Fibroblast of gingiva (primary cell): Measurements from ENCODE around the gene TMEM91.
A peak's percentile ranks its signal among the peaks of the same experiment; 100 is the strongest.
"Not testable (repeated sequence)": the region's sequence is repeated elsewhere in the genome, so short reads cannot be mapped to it uniquely, and the experiment has no call there.

Experiments
- DNase-seq: peaks from one replicate; pipeline ENCODE4 v3.0.0-alpha.2; 2011; ENCODE audit warnings: low read depth

The TMEM91 gene

DNA sequence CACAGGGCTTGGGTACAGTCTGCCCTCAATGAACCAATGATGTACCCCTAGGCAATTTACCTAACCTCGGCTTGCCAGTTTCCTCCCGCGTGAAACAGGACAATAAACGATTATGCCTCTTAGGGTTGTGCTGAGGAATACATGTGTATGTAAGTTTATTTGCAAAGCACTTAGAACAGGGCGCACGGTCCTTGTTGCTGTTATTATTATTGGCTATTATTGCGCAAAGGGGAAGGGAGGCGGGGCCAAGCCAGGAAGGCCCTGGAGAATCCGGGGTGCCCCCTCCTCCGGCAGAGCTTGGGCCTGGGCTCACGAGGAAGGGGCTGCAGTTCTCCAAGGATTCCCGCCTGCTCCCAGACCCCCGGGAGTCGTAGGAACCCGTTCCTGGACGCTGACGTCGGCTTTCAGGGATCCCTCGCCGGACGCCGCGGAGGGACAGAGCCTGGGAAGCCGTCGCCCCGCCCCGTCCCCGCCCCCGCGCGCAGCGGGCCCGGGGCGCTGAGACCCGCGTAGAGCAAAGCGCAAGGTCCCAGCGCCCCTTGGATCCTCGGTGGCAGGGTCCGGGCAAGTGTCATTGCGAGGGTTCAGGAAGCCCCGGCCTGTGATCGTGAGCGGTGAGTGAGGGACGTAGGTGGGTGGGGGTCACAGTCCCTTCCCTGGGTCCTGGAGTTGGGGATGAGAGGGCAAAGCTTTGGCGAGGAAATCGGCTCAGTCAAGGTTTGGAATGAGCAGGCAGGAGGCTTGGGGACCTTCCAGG lies at the start of gene TMEM91:
Gene TMEM91, plus strand, starts transcription at position 293 of the 757 bp plus-strand sequence. CDS start 1,777 bp downstream, outside the sequence.
- DNase-seq = peak; percentile 17

DNA sequence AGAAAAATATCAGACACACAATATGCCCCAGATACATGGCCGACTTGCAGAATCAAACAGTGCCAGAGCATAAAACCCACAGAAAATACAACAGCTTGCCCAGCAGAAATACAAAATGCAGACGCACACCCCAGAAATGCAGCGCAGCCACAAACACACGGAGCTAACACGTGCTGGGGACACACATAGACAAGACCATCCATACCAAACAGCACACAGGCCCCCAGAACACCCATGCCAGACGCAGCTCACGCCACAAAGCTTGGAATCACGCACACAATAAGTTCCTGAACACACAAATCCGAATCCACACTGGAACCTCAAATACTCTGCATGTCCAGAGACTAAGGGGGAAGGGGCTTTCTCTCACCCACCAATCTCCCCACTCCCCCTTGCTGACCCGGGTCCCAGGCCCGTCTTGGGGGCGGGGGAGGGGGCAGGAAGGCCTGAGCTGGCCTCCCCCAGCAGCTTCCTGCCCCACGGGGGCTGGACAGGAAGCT lies 49.2 kb upstream of the TMEM91 start:
- DNase-seq = no peak

DNA sequence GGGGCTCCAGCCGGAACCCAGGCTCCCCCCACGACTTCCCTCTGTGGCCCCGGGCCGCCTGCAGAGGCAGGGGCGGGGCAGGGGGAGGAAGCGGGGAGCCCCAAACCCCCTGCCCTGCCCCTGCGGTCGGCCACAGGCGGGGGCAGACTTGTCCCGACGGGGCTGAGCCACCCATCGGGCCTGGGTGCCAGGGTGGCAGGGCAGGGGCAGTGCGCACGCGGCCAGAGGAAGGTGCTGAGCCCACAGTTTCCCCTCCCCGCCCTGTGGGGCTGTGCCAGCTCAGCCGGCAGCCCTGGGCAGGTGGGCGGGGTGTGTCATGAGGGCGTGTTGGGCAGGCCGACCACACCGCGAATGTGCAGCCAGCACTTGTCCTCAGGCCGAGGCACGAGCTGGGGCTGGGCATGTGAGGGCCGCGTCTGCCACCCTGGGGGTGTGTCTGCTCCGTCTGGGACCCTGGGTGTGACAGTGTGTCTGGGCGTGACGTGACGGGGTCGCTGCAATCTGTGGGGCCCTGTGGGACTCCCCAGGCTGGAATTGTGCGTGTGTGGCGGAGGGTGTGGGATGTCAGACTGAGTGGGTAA lies 48.7 kb upstream of the TMEM91 start:
- DNase-seq = no peak

DNA sequence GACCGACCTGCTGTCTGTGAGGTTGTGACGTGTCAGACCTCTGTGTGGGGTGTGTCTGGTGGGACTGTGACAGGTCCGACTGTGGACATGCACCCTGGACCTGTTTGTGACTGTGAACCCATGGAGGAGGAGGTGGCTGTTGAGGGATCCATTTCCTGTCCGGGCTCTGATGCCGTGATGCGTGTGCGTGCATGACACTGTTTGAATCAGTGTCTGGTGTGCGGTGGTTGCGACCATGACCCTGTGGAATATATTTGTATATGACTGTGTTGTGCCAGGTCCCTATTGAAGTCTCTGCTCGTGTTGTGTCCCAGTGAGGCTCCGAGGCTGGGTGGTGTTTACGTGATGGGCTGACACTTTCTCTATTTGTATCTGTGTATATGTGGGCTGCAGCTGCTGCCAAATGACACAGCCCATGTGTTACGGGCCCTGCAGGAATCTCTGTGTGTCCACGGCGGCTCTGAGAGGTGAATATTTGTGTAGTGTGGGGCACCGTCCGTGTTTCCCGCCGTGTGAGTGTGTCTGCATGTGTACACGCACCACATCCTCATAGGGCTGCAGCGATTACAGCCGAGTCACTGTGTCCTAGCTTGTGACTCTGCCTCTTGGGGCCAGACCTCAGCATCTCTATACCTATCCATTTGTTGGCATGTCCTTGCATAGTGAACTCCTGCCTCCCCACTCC lies 48.0 kb upstream of the TMEM91 start:
- no peak for DNase-seq

DNA sequence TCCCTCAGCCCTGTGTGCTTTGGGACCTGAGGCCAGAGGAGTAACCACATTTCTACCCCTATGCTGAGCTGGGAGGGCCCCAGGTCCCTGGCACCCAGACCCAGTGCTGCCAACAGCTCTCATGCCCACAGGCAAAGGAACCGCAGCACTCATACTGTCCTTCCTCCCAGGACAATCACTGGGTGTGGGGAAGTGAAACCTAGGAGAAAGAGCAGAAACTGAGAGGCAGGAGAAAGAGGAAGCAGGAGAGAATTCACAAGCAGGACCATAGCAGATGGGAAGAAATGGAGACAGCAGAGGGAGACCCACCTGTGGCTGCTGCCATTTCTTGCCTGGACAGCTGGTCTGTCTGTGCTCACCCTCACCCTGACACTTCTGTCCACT lies 47.5 kb upstream of the TMEM91 start:
- DNase-seq = no peak

DNA sequence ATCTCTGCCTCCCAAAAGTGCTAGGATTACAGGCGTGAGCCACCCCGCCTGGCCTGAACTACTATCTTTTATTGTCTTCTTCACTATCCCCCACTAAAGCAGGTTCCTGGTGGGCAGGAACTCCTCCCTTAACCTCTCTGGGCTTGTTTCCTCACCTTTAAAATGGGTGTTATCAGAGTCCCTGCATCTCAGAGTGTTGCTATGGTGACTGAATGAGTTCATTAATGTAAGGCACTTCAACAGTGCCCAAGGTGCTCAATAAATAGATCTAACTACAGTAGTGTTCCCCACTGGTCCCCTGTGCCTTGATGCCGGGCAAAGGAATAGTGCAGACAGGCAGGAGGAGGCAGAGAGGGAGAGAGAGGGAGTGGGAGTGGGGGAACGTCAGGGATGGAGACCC lies 45.9 kb upstream of the TMEM91 start:
- no peak for DNase-seq

DNA sequence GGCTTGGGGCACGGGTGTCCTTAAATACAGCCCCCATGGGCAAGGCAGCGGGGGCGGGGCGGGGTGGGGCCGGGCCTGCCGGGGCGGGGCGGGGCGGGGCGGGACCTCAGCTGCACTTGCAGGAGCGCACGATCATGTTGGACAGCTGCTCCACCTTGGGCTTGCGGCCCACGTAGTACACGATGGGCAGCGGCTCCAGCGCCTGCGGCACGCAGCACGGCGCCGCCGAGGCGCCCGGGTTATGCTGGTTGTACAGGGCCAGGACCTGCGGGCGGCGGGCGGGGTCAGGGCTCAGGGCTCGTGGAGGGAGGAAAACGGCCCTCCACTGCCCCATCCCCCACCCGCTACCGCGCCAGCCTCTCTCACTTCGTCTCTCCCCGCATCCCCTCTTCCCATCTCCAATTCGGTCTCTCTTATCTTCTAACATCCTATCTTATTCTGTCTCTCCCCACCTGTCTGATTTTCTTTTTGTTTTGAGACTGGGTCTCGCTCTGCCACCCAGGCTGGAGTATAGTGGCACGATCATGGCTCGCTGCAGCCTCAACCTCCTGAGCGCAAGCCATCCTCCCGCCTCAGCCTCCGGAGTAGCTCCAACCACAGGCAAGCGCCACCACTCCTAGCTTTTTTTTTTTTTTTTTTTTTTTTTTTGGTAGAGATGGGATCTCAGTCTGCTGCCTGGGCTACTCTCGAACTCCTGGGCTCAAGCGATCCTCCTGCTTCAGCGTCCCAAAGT lies 45.2 kb upstream of the TMEM91 start:
- DNase-seq = no peak

DNA sequence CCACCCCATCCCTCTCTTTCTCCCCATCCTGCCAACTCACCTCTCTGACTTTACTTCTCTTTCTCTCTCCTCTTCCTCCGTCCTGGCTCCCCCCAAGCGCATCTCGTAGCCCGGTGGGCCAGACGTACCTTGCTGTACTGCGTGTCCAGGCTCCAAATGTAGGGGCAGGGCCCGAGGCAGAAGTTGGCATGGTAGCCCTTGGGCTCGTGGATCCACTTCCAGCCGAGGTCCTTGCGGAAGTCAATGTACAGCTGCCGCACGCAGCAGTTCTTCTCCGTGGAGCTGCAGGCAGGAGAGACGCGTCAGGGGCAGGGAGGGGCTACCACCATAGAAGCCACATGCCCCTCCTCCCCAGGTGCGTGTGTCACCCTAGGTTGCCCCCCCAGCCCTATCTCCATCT lies 44.3 kb upstream of the TMEM91 start:
- no peak for DNase-seq

DNA sequence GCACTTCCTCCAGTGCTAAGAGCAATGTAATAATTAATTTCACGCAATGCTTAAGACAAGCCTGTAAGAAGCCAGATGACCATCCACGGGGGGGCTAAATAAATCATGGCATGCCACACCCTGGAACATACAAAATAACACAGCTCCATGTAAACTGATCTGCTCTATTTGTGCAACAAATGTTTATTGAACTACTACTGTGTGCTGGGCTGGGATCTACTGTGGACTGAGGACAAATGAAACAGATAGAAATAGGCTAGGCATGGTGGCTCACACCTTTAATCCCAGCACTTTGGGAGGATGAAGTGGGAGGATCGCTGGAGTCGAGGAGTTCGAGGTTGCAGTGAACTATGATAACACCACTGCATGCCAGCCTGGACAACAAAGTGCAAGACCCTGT lies 43.9 kb upstream of the TMEM91 start:
- no peak for DNase-seq

DNA sequence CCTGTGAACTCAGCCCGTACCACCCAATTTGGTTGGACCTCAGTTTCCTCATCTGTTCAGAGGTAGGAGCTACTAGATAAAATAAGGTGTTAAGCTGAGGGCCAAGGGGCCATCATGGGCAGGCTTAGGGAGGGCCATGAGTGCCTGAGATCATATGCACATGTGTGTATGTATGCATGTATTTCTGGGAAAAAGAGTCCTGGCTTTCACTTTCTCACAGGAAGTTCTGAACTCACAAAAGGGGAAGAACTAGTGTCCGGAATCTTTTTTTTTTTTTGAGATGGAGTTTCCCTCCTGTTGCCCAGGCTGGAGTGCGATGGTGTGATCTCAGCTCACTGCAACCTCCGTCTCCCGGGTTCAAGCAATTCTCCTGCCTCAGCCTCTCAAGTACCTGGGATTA lies 41.5 kb upstream of the TMEM91 start:
- no peak for DNase-seq

DNA sequence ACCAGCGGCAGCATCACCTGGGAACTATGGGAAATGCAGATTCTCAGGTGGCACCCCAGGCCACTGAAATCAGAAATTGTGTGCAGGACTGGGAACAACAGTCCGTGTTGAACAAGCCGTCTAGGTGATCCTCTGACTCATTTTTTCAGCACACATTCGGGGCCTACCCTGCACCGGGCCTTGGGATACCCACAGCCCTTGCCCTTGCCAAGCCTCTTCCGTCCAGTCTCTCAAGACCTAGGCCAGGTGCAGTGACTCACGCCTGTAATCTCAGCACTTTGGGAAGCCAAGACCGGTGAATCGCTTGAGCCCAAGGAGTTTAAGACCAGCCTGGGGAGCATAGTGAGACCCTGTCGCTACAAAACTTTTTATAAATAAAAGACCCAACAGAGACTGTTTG lies 40.9 kb upstream of the TMEM91 start:
- no peak for DNase-seq

DNA sequence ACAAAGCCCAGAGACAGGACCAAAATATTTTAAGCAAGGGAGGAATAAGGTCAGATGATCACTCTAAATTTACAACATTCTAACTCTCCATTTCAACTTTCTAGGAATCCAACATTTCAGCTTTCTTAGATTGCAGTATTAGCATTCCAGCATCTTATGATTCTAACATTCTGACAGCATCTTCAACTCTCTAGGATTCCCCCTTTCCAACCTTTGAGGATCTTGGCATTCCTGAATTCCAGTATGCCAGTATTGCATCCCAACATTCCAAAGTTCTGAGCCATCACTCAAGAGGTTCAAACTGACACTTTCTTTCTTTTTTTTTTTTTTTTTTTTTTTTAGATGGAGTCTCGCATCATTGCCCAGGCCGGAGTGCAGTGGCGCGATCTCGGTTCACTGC lies 36.4 kb upstream of the TMEM91 start:
- peak; percentile 26 for DNase-seq

DNA sequence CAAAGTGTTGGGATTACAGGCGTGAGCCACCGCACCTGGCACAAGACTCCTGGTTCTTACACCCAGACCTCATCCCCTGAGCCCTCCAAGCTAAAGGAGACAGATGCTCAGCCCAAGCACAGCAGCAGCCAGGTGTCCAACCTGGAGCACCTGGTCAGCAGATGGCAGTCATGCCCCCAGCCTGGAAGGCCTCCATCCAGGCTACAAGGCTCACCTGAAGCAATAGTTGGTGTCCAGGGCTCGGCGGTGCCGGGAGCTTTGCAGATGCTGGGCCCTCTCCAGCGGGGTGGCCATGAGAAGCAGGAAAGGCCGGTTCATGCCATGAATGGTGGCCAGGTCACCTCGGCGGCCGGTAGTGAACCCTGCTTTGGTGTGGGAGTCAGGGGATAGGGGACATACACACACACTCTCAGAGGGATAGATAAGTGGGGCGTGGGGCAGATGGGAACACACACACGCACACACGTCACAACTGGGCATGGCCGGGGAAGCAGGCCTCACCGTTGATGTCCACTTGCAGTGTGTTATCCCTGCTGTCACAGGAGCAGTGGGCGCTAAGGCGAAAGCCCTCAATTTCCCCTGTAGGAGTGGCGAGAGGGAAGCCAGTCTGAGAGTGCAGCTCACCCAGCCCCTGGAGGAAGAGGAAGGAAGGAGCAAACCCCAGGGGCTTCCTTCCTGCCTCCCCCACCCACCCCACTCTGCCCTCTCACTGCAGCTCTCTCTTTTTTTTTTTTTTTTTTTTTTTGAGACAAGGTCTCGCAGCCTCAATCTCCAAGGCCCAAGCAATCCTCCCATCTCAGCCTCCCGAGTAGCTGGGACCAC lies 34.5 kb upstream of the TMEM91 start:
- DNase-seq = no peak

DNA sequence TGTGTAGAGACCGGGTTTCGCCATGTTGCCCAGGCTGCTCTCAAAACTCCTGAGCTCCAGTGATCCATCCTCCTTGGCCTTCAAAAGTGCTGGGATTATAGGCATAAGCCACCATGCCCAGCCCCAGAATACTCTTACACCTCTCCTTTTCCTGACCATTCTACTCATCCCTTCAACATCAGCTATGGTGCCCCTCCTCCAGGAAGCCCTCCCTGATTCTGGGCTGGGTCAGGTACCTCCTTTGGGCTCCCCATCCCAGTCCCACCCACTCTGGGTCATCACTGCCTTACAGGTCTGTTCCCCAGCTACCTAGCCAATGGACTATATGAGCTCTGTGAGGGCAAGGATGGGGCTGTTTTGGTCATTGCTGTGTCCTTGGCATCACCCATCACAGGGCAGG lies 32.2 kb upstream of the TMEM91 start:
- DNase-seq = no peak

DNA sequence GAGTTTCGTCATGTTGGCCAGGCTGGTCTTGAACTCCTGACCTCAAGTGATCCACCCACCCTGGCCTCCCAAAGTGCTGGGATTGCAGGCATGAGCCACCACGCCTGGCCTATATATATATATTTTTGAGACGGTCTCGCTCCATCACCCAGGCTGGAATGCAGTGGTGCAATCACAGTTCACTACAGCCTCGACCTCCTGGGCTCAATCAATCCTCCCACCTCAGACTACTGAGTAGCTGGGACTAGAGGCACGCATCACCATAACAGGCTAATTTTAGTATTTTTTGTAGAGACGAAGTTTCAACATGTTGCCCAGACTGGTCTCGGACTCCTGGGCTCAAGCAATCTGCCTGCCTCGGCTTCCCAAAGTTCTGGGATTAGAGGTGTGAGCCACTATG lies 29.4 kb upstream of the TMEM91 start:
- not testable (repeated sequence) for DNase-seq

DNA sequence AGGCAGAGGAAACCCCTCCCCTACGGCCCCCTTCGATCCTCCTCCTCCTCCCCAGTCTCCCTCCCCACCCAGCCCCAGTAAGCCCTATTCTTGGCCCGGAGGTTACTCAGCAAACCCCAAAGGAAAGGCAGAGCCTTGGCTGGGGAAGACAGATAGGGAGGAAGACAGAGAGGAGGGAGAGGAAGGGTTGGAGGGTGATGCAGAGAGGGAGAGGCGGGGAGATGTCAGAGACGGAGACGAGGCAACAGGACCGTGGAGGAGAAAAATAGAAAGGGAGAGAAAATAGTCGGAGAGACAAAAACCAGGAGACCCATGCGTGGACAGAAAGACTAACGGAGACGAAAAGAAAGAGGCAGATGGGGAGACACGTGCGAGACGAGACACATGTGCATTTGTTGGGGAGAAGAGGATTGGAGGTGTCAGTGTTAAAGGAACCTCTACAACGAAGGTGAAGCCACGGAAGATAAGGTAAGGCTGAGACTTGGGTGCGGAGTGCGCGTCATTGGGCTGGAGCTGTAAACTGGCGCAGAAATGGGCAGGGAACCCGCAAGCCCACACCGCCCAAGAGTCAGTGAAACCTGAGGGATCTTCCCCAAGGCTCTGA lies 25.5 kb upstream of the TMEM91 start:
- no peak for DNase-seq

DNA sequence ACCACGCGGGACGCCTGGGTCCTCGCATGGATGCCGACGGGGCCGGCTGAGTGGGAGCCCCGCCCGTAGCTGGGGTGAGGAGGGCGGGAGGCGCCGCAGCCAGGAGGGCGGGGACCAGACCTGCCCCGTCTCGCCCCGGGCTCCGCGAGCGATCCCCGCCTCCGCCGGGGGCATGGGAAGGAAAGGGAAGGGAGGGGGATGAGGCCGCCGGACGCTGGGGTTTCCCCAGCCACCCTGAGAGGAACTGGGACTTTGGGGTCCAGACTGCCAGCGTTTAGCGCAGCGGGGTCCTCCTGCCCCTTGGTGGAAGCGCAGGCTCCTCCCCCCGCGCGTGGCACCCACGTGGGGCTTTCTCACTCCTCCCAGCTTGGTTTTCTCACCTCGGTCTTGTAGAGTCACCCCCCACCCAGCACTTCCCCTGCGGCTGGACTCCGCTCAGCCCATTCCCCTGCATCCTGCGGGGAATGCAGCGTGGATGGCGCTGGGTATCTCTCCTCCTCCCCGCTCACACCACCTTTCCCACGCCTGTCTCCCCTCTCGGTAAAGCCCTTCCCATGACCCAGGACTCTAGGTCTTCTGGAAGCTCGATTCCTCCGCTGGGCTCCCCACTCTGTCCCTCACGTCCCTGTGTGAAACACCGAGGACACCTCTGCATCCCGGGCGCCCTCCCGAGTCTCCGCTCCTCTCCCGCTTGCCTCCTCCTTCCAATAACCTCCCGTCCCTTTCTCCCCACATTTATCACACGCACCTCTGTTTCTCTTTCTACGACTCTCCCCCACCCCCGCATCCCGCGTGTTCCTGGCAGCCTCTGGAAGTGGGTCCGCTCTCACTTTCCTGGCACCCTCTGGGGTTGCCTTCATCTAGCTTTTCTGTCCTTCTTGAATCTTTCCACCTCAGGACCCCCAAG lies 24.7 kb upstream of the TMEM91 start:
- DNase-seq = no peak

DNA sequence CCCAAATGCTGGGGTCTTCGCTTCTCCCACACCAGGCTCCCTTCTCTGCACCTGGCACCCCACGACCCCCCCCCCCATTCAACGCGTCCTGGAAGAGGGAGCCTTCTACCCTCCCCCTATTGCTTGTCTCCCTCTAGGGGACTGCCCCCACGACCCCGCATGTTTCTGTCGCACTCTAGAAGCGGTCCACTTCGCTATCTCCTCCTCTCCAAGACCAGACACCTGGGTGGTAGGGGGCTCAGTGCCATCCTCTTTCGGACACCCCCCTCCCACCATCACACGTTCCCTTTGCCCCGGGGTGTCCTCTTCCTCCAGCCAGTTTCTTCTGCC lies 24.1 kb upstream of the TMEM91 start:
- DNase-seq = no peak

DNA sequence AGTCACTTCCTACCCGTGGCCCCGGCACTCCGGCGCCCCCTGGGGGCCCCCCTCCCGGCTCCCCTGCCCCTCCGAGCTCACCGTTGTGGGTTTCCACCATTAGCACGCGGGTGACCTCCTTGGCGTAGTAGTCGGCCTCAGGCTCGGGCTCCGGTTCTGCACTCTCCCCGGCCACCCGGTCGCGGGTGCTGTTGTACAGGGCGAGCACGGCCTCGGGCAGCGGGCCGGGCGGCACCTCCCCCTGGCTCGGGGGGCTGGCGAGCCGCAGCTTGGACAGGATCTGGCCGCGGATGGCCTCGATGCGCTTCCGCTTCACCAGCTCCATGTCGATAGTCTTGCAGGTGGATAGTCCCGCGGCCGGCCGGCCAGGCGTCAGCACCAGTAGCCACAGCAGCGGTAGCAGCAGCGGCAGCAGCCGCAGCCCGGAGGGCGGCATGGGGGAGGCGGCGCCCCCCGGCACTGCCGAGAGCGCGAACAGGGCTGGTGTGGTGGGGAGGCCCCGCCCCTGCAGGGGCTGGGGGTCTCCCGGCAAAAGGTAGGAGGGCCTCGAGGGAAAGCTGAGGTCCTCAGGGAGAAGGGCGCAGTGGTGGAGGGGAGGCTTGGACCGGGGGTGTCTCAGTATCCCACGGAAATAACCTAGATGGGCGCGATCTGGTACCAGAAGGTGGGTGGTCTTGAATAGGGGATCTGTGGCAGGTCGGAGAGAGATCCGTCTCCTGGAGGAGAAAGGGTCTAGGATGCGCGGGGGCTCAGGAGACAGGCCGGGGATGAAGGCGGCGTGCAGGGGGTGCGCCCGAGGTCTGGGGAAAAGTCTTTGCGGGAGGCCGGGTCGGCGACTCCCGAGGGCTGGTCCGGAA lies 23.5 kb upstream of the TMEM91 start:
- peak; percentile 36 for DNase-seq
